CD1c-positive myeloid dendritic cell (primary cell): ENCODE results near the gene BSX.

Source experiments
- DNase-seq: peaks from one replicate; pipeline ENCODE4 v3.0.0-alpha.2; 2016; ENCODE audit errors: extremely low spot score

The BSX gene

GRCh38 chr11:122954455-122954854, 27.2 kb downstream of the BSX start:
- DNase-seq = no peak

GRCh38 chr11:122951211-122951610, 30.4 kb downstream of the BSX start:
- DNase-seq = no peak

GRCh38 chr11:122938557-122938956, 43.1 kb downstream of the BSX start:
- DNase-seq = no peak

GRCh38 chr11:122937983-122938382, 43.7 kb downstream of the BSX start:
- no peak for DNase-seq

- peak; percentile 5 for DNase-seq
Measured at GRCh38 chr11:122933416-122933815, 48.2 kb downstream of the BSX start.

- no peak for DNase-seq
Measured at GRCh38 chr11:122931510-122931909, 50.1 kb downstream of the BSX start.
